GM12891 (cell line): ENCODE data around the gene TRIP4.

Source experiments
- DNase-seq: peaks from one replicate; pipeline ENCODE4 v3.0.0; 2011; ENCODE audit warnings: low spot score; ENCODE audit not compliant: insufficient read length
- FAIRE-seq: peaks from 2 replicates; lab custom pipeline; 2011; peaks lifted over from hg19 to GRCh38; lab: Jason Lieb, UNC
- PAX5 ChIP-seq: IDR thresholded peaks from 2 replicates; pipeline ENCODE4 v1.6.1; 2011; ENCODE audit warnings: low read length, moderate library complexity, mild to moderate bottlenecking; ENCODE audit not compliant: insufficient read depth, severe bottlenecking
- POLR2A ChIP-seq: IDR thresholded peaks from 2 replicates; pipeline ENCODE4 v1.6.1; 2011; ENCODE audit warnings: low read depth, low read length, control low read depth
- POLR2AphosphoS5 ChIP-seq: IDR thresholded peaks from 2 replicates; pipeline ENCODE4 v1.6.1; 2011; ENCODE audit warnings: low read depth, low read length, control low read depth
- POU2F2 ChIP-seq: IDR thresholded peaks from 2 replicates; pipeline ENCODE4 v1.6.1; 2011; ENCODE audit warnings: low read depth, mild to moderate bottlenecking, control low read depth, low read length, moderate library complexity
- SPI1 ChIP-seq: IDR thresholded peaks from 2 replicates; pipeline ENCODE4 v1.6.1; 2011; ENCODE audit warnings: low read depth, low read length, control low read depth
- TAF1 ChIP-seq: IDR thresholded peaks from 2 replicates; pipeline ENCODE4 v1.6.1; 2011; ENCODE audit warnings: low read depth, low read length, control low read depth

TRIP4 gene

DNA sequence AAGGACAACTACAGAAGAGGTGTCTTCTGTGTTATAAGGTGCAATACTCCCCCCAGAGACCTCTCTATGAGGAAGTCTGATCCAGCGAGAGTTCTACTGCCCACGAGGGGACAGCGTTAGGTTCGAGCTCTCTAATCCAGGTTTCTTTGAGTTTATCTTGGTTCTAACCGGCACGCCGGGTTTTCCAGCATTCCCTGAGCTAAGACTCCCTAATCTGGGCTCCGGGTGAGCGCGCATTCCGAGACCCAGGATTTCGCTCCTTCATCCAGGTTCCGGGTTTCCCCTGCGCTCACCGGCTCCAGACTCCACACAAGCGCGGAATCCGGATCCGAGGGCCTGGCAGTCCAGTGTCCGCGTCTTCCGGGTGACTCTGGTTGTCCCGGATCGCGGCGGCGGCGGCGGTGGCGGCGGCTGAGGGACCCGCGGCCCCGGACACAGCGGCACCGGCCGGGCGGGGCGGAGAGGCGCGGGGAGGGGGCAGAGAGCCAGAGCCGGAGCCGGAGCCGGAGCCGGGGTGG, 72.6 kb downstream of the TRIP4 start, which contains the start of gene ZNF609:
Gene ZNF609, plus strand, starts transcription at position 373 of the 518 bp plus-strand sequence. CDS start 38,842 bp downstream, outside the sequence.
- TF ChIP-seq SPI1 (peak; percentile 69), PAX5 (peak; percentile 35), POLR2A (no peak; the same call in 1 of the 2 replicates), POLR2AphosphoS5 (peak; percentile 45; the same call in 1 of the 2 replicates), POU2F2 (peak; percentile 67; the same call in 1 of the 2 replicates), TAF1 (peak; percentile 67)
- FAIRE-seq = peak; percentile 66
- DNase-seq = peak; percentile 72

DNA sequence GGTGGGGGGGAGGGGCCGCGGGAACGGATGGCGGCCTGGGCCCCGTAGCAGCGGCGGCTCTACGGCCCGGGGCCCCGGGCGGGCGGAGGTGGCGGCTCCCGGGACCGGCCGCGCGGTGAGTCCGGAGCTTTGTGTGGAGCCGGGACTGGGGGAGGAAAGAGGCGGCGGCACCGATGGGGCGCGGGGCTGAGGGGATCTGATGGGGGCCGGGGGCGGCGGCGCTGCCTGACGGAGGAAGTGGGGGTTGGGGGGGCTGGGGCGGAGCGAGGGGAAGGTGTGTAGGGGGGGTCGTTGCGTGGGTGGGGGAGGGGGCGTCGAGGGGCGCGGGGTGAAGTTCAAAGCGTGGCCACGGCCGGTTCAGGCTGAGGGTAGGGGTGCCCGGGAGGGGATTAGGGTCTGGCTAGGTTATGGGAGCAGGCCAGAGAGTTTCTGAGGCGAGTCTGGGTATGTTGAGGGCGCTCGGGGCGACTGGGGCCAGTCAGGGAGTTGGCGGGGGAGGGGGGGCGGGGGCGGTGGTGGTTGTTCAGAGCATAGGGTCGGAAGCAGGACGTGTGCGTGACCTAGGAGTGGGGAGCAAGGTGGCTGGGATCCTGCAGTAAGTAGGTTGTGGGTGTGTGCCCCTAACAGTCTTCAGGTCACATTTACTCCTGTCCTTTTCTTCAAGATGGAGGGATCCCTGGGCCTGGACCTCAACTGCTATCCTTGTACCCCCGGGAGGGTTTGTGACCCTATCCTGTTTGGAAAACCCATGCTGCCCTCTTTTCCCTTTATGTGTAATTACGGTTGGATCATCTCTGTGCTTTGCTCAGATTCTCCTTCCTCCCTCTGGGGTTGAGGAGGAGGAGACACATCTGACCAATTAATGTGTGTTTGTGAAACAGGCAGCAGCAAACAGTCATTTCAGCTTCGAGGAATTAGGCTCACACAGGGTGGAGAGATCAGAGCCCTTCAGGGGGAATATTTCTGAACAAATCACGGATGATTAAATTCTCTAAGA, 73.4 kb downstream of the TRIP4 start:
- DNase-seq = peak; percentile 42
- TF ChIP-seq POLR2AphosphoS5 = peak; percentile 33; the same call in 1 of the 2 replicates
- no peak for TF ChIP-seq TAF1
- TF ChIP-seq PAX5 = no peak
- TF ChIP-seq SPI1 = no peak
- no peak for TF ChIP-seq POU2F2
- TF ChIP-seq POLR2A = peak; percentile 31; the same call in 1 of the 2 replicates
- FAIRE-seq = peak; percentile 87

DNA sequence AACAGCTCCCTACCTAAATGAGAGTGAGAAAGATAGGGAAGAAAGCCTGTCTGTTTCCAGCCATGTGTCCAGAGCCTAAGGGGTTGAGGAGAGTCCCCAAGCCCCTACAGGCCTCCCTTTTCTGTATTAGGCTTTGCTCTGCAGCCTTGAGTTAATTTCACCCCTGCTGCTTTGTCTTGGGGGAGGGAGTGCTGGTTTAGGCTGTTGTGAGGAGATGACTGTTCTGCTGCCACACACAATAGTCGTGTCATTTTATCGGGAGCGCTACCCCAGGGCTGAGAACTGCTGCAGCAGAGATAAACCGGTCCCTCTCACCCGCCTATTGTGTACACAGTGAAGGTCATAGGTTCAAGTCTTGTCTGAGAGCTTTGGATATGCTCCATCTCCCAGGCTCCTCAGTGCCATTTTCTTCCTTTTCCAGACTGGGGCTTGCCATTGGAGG, 74.1 kb downstream of the TRIP4 start:
- no peak for DNase-seq
- no peak for FAIRE-seq
- TF ChIP-seq POLR2AphosphoS5 = 0 out of 2 replicates have a peak, but pooled peaks have one; percentile 5
- no peak for TF ChIP-seq PAX5

DNA sequence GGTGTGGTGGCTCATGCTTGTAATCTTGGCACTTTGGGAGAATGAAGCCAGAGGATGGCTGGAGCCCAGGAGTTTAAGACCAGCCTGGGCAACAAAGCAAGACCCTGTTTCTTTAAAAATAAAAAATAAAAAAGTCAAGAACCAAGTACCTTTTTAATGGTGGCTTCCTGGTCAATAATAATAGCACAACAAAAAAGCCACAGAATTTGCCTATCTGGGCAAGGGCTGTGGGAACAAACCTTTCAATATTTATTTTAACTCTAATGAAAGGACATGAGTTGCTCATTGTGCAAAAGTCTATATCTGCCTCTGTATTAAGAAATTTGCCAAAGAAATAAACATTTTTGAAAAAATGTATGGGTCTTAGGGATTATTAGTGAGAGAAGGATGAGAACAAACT, 74.9 kb downstream of the TRIP4 start:
- no peak for FAIRE-seq
- TF ChIP-seq SPI1 = no peak
- TF ChIP-seq PAX5 = no peak
- no peak for TF ChIP-seq POU2F2
- no peak for TF ChIP-seq TAF1
- DNase-seq = no peak

DNA sequence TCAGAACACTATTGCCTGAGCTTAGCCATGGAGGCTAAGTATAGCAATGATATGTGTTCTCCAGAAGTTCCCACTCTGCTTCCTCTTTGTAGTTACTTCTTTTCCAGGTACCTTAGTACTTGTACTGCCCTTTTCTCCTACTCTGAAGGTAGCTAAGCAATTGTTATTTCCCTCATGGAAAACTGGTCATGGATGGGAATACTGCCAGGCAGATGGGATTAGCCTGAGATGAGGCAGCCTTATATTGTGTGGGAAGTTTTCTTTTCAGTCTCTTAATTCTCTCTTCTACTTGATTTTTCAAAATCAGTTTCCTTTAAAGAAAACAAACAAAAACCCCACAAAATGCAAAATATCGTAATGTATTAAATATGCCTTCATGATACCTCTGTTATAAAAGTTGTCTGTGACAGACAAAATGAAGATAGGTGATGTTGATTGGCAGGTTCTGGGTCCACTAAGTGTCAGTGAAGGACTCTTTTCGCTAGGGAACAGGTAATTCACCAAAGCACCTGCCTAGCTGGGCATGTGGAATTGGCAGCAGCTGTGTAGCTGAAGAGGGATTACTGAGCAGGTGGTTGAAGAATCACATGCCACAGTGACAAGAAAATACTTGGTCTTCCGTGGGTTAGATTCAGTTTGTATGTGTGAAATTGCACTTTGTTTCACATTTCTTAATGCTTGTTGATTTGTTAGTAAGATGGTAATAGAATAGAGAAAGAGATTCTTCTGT, 76.8 kb downstream of the TRIP4 start:
- peak; percentile 33 for FAIRE-seq
- DNase-seq = no peak
- TF ChIP-seq POLR2A (no peak), POU2F2 (no peak), POLR2AphosphoS5 (no peak), TAF1 (no peak), SPI1 (no peak), PAX5 (no peak)

DNA sequence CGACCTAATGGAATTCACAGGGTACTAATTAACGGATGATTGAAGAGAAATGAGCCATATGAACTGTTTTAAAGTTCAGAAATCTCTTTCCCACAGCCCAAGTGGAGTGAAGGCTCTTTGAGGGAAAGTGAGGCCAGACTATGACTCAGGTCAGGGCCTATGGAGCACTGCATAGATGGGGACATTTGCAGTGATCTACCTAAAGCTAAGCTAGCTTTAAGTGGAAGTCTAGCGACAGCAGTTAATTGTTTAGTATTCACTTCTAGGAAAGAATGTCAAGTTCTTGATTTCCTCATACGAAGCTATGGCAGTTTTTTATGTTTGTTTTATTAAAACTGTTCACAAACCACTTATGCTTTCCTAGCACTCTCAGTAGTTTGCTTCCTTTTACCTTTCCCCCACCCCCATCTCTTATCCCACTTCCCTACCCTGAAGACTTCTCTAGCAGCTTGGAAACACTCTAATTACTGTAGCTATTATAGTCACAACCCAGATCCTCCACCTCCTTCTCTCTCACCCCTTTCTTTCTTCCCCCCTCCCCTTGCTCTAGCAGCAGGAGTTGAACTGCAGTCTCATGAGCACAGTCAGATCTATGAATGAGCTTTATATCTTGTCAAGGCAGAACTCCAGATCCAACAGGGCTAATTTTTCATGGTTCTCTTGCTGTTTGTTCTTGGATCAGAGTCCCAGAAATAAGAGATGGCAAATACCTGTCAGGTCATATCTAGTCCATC, 78.9 kb downstream of the TRIP4 start:
- TF ChIP-seq SPI1 = 0 out of 2 replicates have a peak, but pooled peaks have one; percentile 8
- TF ChIP-seq POLR2AphosphoS5 = no peak
- FAIRE-seq (no peak), DNase-seq (no peak)

DNA sequence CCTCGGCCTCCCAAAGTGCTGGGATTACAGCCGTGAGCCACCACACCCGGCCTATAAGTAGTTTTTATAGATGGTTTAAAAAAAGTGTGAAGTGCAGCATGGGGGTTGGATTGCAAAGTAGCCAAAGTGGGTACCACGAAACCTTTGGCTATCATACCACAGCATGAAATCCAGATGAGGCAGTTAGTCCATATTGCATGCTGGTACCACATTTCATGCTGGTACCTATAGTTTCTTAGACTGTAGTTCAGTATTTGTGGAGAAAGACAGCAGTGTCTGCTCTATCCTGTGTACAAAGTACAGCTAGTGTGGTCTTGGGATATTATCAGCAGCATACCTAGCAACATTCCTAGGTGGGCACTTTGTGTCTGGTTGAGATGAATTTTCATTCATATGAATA, 84.5 kb downstream of the TRIP4 start:
- DNase-seq = no peak
- TF ChIP-seq SPI1 (no peak), TAF1 (no peak), POU2F2 (no peak), POLR2A (no peak), POLR2AphosphoS5 (no peak), PAX5 (no peak)
- no peak for FAIRE-seq

DNA sequence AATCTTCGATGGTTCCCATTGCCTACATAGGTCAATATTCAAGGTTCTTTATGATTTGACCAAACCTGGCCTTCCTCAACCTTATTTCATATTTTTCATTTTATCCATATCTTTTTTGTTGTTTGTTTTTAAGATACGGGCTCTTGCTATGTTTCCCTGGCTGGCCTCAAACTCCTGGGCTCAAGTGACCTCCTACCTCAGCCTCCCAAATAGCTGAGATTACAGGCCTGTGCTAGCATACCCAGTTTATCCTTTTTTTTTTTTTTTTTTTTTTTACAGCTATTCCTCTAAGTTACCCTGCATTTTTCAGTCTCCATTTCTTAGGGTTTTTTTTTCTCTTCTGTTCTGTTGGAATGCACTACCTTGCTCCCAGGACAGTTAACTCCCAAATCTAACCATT, 87.2 kb downstream of the TRIP4 start:
- FAIRE-seq (no peak), DNase-seq (no peak)
- TF ChIP-seq PAX5 (no peak), SPI1 (no peak), TAF1 (no peak), POU2F2 (no peak), POLR2AphosphoS5 (no peak), POLR2A (no peak)

DNA sequence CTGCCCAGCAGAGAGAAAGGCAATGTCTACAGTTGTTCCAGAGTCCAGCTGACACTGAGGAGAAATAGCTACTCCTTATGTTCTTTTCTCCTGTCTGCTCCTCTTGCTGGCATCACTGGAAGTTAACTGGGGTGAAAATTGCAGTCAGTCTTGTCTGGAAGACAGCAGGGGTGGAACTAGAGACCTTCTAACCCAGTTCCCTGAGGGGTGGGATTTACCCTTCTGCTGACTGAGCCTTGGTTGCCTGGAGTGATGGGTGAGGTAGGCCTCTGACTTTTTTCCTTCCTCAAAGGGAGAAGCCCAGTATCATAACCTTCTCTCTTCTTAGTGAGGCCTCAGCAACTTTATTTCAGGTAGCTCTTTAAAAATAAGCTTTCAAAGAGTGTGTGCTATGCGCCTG, 88.9 kb downstream of the TRIP4 start:
- FAIRE-seq (no peak), DNase-seq (no peak)
- TF ChIP-seq PAX5 (no peak), SPI1 (no peak), POLR2A (no peak), POU2F2 (no peak), TAF1 (no peak), POLR2AphosphoS5 (no peak)

DNA sequence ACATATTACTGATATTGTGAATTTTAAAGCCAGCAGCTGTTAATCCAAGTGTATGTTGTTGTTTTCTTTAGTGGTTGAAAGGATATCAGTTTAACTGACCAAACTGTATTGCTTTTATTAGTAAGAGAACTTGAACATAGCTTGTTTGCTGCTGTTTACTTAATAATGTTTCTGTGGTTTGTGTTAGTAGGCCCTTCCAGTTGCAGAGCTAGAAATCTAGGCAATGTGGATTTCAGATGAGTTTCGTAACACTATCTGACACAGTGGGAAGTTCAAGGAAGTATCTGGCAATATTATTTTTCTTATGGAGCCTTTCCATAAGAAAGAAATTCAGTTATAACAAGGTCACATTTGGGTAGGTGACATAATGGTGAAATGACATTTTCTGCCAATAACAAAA, 91.2 kb downstream of the TRIP4 start:
- no peak for FAIRE-seq
- DNase-seq = no peak
- no peak for TF ChIP-seq POLR2A
